Activated naive CD8-positive, alpha-beta T cell treated with anti-CD3 and anti-CD28 coated beads, Interleukin-2, amount 50 U/mL, for 24 hours (primary cell): ENCODE measurements around the gene GPR137.

Source experiments
- ATAC-seq: fragments of 150-1000 bp; cut with Tn5 transposase; one replicate; pipeline ENCODE4 v1.10.0; 2021
- DNase-seq: peaks from one replicate; pipeline ENCODE4 v3.0.0; 2021
- H3K27ac Mint-ChIP-seq: one replicate; pipeline ENCODE4 v1.8.0; 2021; ENCODE audit warnings: mild to moderate bottlenecking, mixed read lengths
- H3K27me3 Mint-ChIP-seq: one replicate; pipeline ENCODE4 v1.8.0; 2021; ENCODE audit warnings: mixed read lengths
- H3K36me3 Mint-ChIP-seq: one replicate; pipeline ENCODE4 v1.8.0; 2021; ENCODE audit warnings: low read depth, mixed read lengths
- H3K4me1 Mint-ChIP-seq: one replicate; pipeline ENCODE4 v1.8.0; 2021; ENCODE audit warnings: mixed read lengths
- H3K4me3 Mint-ChIP-seq: one replicate; pipeline ENCODE4 v1.8.0; 2021; ENCODE audit warnings: mild to moderate bottlenecking, moderate library complexity, mixed read lengths
- H3K9me3 Mint-ChIP-seq: one replicate; pipeline ENCODE4 v1.8.0; 2021; ENCODE audit warnings: mixed read lengths

Gene GPR137

GRCh38 chr11:64283092-64283491 lies 2.6 kb upstream of the GPR137 start:
- H3K4me1 Mint-ChIP-seq: peaks cover 17% of the 10 kb centered on the region
- no peak overlapping the region for H3K27ac Mint-ChIP-seq
- ATAC-seq: no peak
- no peaks in the 10 kb centered on the region for H3K27me3 Mint-ChIP-seq
- DNase-seq: no peak
- peaks cover 9% of the 10 kb centered on the region for H3K36me3 Mint-ChIP-seq
- H3K9me3 Mint-ChIP-seq: no peaks in the 10 kb centered on the region
- H3K4me3 Mint-ChIP-seq: peak overlapping the region; percentile 25

- ATAC-seq (peak; percentile 93), DNase-seq (peak; percentile 93)
- peak within 1 kb of the TSS; percentile 92 for H3K27ac Mint-ChIP-seq
- no peaks in the 10 kb centered on the region for H3K27me3 Mint-ChIP-seq
- peaks cover 9% of the 10 kb centered on the region for H3K36me3 Mint-ChIP-seq
- H3K9me3 Mint-ChIP-seq: no peaks in the 10 kb centered on the region
- peak within 1 kb of the TSS; percentile 83 for H3K4me3 Mint-ChIP-seq
- H3K4me1 Mint-ChIP-seq: peaks cover 17% of the 10 kb centered on the region
These were observed 1.3 kb upstream of the GPR137 start, which contains the start of gene BAD for GRCh38 chr11:64284048-64284961. TSS of gene BAD (minus strand) at chr11:64284665. CDS start at chr11:64284368, 297 bp downstream.

- DNase-seq (no peak), ATAC-seq (no peak)
- Mint-ChIP-seq H3K36me3 (peaks cover 8% of the 10 kb centered on the region), H3K27ac (peak overlapping the region; percentile 61), H3K4me1 (peaks cover 21% of the 10 kb centered on the region), H3K27me3 (peaks cover 9% of the 10 kb centered on the region), H3K9me3 (no peaks in the 10 kb centered on the region), H3K4me3 (peak overlapping the region; percentile 83)
These were observed 495 bp downstream of the GPR137 start for GRCh38 chr11:64285885-64286800.

GRCh38 chr11:64286801-64287159 lies 1.1 kb downstream of the GPR137 start:
- peaks cover 9% of the 10 kb centered on the region for H3K27me3 Mint-ChIP-seq
- DNase-seq (no peak), ATAC-seq (no peak)
- peak overlapping the region; percentile 80 for H3K4me3 Mint-ChIP-seq
- peaks cover 5% of the 10 kb centered on the region for H3K36me3 Mint-ChIP-seq
- no peaks in the 10 kb centered on the region for H3K9me3 Mint-ChIP-seq
- H3K4me1 Mint-ChIP-seq: peaks cover 21% of the 10 kb centered on the region
- H3K27ac Mint-ChIP-seq: peak overlapping the region; percentile 61

- ATAC-seq: no peak
- Mint-ChIP-seq H3K36me3 (peaks cover 2% of the 10 kb centered on the region), H3K4me1 (peaks cover 21% of the 10 kb centered on the region), H3K27ac (no peak overlapping the region), H3K9me3 (no peaks in the 10 kb centered on the region), H3K4me3 (no peak overlapping the region), H3K27me3 (peaks cover 13% of the 10 kb centered on the region)
- no peak for DNase-seq
These were observed 2.2 kb downstream of the GPR137 start for GRCh38 chr11:64287676-64288352.

GRCh38 chr11:64288353-64288750 lies 2.7 kb downstream of the GPR137 start:
- DNase-seq: no peak
- ATAC-seq: no peak
- Mint-ChIP-seq H3K9me3 (no peaks in the 10 kb centered on the region), H3K27ac (no peak overlapping the region), H3K36me3 (no peaks in the 10 kb centered on the region), H3K4me1 (peaks cover 18% of the 10 kb centered on the region), H3K27me3 (peaks cover 18% of the 10 kb centered on the region), H3K4me3 (no peak overlapping the region)

- no peak for DNase-seq
- Mint-ChIP-seq H3K4me1 (peaks cover 15% of the 10 kb centered on the region), H3K9me3 (no peaks in the 10 kb centered on the region), H3K36me3 (no peaks in the 10 kb centered on the region), H3K4me3 (no peak overlapping the region), H3K27ac (no peak overlapping the region), H3K27me3 (peaks cover 25% of the 10 kb centered on the region)
- ATAC-seq: no peak
These were observed 3.4 kb downstream of the GPR137 start for GRCh38 chr11:64289002-64289564.

GRCh38 chr11:64290352-64291261 lies 5.0 kb downstream of the GPR137 start:
- DNase-seq (no peak), ATAC-seq (no peak)
- Mint-ChIP-seq H3K4me1 (peaks cover 13% of the 10 kb centered on the region), H3K9me3 (no peaks in the 10 kb centered on the region), H3K27me3 (peaks cover 37% of the 10 kb centered on the region), H3K27ac (no peak overlapping the region), H3K4me3 (peak overlapping the region; percentile 34), H3K36me3 (no peaks in the 10 kb centered on the region)

GRCh38 chr11:64291262-64291751 lies 5.7 kb downstream of the GPR137 start, which contains the start of gene KCNK4:
TSS of gene KCNK4 (plus strand) at chr11:64291302. CDS start at chr11:64293019, 1,717 bp downstream.
- Mint-ChIP-seq H3K4me3 (peak within 1 kb of the TSS; percentile 34), H3K4me1 (peaks cover 11% of the 10 kb centered on the region), H3K27ac (no peak within 1 kb of the TSS), H3K36me3 (no peaks in the 10 kb centered on the region), H3K9me3 (no peaks in the 10 kb centered on the region), H3K27me3 (peaks cover 44% of the 10 kb centered on the region)
- ATAC-seq (no peak), DNase-seq (no peak)

- Mint-ChIP-seq H3K9me3 (no peaks in the 10 kb centered on the region), H3K36me3 (no peaks in the 10 kb centered on the region), H3K27ac (no peak overlapping the region), H3K27me3 (peaks cover 50% of the 10 kb centered on the region), H3K4me3 (no peak overlapping the region), H3K4me1 (peaks cover 5% of the 10 kb centered on the region)
- DNase-seq: no peak
- no peak for ATAC-seq
These were observed 6.3 kb downstream of the GPR137 start for GRCh38 chr11:64291752-64292459.

GRCh38 chr11:64292460-64293254 lies 7.0 kb downstream of the GPR137 start:
- H3K36me3 Mint-ChIP-seq: no peaks in the 10 kb centered on the region
- H3K27ac Mint-ChIP-seq: no peak overlapping the region
- H3K27me3 Mint-ChIP-seq: peaks cover 58% of the 10 kb centered on the region
- ATAC-seq (no peak), DNase-seq (no peak)
- peaks cover 5% of the 10 kb centered on the region for H3K4me1 Mint-ChIP-seq
- no peak overlapping the region for H3K4me3 Mint-ChIP-seq
- H3K9me3 Mint-ChIP-seq: no peaks in the 10 kb centered on the region

GRCh38 chr11:64294774-64295173 lies 9.1 kb downstream of the GPR137 start:
- H3K4me1 Mint-ChIP-seq: peaks cover 10% of the 10 kb centered on the region
- H3K27ac Mint-ChIP-seq: no peak overlapping the region
- H3K4me3 Mint-ChIP-seq: no peak overlapping the region
- ATAC-seq (no peak), DNase-seq (no peak)
- H3K36me3 Mint-ChIP-seq: no peaks in the 10 kb centered on the region
- H3K9me3 Mint-ChIP-seq: no peaks in the 10 kb centered on the region
- H3K27me3 Mint-ChIP-seq: peaks cover 78% of the 10 kb centered on the region
